HCT116 (cell line): ENCODE measurements around the gene TAGLN.

ENCODE experiments used
- ATF3 ChIP-seq: IDR thresholded peaks from 2 replicates; pipeline ENCODE4 v1.6.1; 2012
- EGR1 ChIP-seq: IDR thresholded peaks from 2 replicates; pipeline ENCODE4 v1.6.1; 2012; ENCODE audit warnings: low read depth
- EZH2 ChIP-seq: fragments of 200-600 bp; sonication (generic); IDR thresholded peaks from 2 replicates; pipeline ENCODE4 v1.6.1; 2017; ENCODE audit warnings: antibody characterized with exemption, mixed run types
- JUND ChIP-seq: IDR thresholded peaks from 2 replicates; pipeline ENCODE4 v1.6.1; 2012
- POLR2A ChIP-seq: IDR thresholded peaks from 2 replicates; pipeline ENCODE4 v1.7.0; 2011; ENCODE audit warnings: borderline replicate concordance; ENCODE audit not compliant: insufficient read depth, insufficient read length; ENCODE audit errors: extremely low read depth
- POLR2AphosphoS5 ChIP-seq: IDR thresholded peaks from 2 replicates; pipeline ENCODE4 v1.6.1; 2011; ENCODE audit warnings: mild to moderate bottlenecking, low read depth, low read length, moderate library complexity
- YY1 ChIP-seq: IDR thresholded peaks from 2 replicates; pipeline ENCODE4 v1.6.1; 2011; ENCODE audit warnings: low read length, low read depth, moderate library complexity, mild to moderate bottlenecking; ENCODE audit not compliant: insufficient replicate concordance; ENCODE audit errors: extremely low read depth
- TF ChIP-seq, protein P1 (sequence below), 3 experiments: fragments of 200-600 bp in 1 of 3; sonication (generic) in 1 of 3; IDR thresholded peaks in 2 of 3; conservative IDR thresholded peaks in 1 of 3; 2 replicates each; pipeline ENCODE4 v1.5.1; 2012 to 2017; ENCODE audit warnings: low read depth in 2 of 3, low read length in 2 of 3, antibody characterized with exemption in 1 of 3, borderline replicate concordance in 1 of 3, control low read depth in 1 of 3, mild to moderate bottlenecking in 1 of 3, mixed read lengths in 1 of 3, mixed run types in 1 of 3, moderate library complexity in 1 of 3; ENCODE audit not compliant: insufficient read depth in 1 of 3

- no peak for TF ChIP-seq ATF3
- no peak for TF ChIP-seq POLR2A
- TF ChIP-seq, protein P1, sequence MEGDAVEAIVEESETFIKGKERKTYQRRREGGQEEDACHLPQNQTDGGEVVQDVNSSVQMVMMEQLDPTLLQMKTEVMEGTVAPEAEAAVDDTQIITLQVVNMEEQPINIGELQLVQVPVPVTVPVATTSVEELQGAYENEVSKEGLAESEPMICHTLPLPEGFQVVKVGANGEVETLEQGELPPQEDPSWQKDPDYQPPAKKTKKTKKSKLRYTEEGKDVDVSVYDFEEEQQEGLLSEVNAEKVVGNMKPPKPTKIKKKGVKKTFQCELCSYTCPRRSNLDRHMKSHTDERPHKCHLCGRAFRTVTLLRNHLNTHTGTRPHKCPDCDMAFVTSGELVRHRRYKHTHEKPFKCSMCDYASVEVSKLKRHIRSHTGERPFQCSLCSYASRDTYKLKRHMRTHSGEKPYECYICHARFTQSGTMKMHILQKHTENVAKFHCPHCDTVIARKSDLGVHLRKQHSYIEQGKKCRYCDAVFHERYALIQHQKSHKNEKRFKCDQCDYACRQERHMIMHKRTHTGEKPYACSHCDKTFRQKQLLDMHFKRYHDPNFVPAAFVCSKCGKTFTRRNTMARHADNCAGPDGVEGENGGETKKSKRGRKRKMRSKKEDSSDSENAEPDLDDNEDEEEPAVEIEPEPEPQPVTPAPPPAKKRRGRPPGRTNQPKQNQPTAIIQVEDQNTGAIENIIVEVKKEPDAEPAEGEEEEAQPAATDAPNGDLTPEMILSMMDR (IDR thresholded peaks at IDR 0.05 in 2 of 3, conservative IDR thresholded peaks at IDR 0.05 in 1 of 3; ENCODE audit: borderline replicate concordance in 1 of 3, insufficient read depth in 1 of 3, low read depth in 2 of 3, low read length in 2 of 3) = no peak
- TF ChIP-seq JUND = no peak
- TF ChIP-seq YY1 = no peak
- no peak for TF ChIP-seq EZH2
- TF ChIP-seq EGR1 = no peak
- no peak for TF ChIP-seq POLR2AphosphoS5
Observed at GRCh38 chr11:117220568-117220967, 21.4 kb downstream of the TAGLN start.
